NCI-H2227 (cell line): ENCODE results near the gene ATP8B3.
"Not testable (repeated sequence)": the region's sequence is repeated elsewhere in the genome, so short reads cannot be mapped to it uniquely, and the experiment has no call there.

Experiments used
- DNase-seq: peaks from one replicate; lab custom pipeline; 2025; ENCODE audit not compliant: unreplicated experiment; lab: John Stamatoyannopoulos, UW

ATP8B3 gene

DNA sequence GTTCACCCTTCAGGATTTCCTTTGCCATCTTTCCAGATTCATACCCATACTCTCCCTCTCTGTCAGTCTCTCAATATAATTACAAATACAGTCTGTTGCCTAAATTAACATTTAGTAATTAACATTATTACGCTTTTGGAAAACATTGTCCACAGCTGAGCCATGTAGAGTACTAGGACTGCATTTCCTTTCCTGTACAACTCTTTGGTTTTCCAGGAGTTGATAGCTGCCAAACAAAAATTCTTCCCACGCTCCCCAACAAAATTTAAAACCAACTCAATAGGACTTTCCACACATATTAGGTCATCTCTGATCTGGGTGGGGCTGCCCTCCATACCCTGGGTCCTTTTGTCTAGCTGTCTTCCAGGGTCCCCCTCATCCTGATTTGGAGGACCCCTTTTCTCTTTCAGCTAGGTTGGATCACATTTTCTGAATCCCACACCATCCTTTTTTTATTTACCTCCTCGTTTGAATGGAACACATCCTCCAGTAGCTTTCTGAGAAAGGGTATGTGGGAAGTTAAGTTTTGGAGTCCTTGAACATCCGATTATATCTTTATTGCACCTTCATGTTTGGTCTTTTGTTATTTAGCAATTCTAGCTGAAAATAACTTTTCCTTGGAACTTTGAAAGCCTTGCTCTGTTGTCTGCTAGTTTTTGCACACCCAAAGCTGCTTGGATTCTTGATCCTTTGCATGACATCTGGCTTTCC is 41.1 kb downstream of the ATP8B3 start:
- DNase-seq = no peak

DNA sequence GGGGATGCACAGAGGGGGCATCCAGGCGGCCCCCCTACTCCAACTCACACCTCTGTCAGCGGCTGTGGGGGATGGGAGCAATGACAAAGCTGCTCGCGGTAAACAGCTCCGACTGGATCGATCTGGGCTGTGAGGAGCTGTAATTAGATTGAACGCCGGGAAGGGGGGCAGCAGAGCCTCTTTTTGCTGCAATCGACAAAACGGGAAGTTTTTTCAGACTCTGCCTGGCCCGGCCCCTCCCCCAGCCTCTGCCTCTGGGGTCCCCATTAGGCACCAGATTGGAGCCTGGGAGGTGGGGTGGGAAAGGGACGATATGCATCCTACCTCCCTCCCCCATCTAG is 42.5 kb downstream of the ATP8B3 start:
- no peak for DNase-seq

DNA sequence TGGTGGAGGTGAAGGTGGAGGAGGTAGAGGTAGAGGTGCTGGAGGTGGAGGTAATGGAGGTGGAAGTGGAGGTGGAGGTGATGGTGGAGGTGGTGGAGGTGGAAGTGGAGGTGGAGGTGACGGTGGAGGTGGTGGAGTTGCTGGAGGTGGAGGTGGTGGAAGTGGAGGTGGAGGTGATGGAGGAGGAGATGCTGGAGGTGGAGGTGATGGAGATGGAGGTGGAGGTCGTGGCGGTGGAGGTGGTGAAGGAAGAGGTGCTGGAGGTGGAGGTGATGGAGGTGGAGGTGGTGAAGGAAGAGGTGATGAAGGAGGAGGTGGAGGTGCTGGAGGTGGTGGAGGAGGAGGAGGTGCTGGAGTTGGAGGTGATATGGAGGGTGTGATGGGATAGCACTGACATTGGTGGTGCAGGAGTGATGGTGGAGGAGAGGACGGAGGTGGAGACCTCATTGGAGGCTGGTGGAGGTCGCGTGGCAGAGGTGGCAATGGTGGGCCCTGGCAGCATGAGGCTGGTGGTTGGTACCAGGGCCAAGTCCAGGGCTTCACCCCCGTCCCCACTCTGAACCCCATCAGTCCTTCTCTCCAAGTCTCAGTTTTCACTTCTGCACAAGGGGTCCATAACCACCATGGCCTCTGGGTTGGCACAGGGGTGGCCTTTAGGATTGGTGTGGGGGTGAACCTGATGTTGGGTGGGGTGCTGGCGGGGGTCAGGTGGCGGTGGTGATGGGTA is 43.0 kb downstream of the ATP8B3 start:
- no peak for DNase-seq

DNA sequence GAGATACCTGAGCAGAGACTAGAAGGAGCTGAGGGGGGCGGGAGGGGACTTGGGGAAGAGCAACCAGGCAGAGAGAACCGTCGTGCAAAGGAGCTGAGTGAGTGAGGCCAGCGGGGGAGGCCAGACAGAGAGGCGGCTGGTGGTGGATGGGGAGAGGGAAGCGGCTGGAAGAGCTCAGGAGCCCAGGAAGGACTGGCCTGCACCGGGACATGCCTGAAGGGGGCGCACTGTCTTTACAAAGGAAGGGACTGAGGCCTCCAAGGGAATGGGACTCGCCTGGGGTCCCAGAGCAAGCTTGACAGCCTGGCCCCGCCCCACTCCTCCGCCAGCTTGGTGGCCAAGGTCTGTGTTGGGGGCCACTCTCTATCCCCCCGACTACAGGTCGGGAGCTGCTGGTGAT is 43.8 kb downstream of the ATP8B3 start:
- DNase-seq = no peak

DNA sequence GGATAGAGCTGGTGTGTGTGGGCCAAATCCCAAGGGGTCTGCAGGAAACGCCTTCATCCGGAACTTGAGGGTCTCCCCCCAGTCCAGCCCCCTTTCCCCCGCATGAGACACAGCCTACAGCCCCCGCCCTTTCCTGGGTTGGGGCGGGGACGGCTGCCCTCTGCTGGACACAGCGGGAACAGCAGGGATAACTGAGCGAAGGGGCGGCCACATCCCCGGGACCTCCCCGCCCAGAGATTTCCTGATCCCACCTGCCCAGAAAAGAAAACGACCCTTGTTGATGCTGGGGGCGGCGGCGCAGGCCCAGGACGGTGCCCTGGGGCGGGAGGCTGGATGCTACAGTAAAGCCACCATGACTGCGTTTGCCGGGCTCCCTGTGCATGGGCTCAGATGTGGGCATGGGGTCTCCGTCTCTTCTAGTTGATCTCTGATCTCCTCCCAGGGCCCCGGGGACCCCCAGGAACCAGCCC is 44.6 kb downstream of the ATP8B3 start:
- DNase-seq = peak; percentile 52

DNA sequence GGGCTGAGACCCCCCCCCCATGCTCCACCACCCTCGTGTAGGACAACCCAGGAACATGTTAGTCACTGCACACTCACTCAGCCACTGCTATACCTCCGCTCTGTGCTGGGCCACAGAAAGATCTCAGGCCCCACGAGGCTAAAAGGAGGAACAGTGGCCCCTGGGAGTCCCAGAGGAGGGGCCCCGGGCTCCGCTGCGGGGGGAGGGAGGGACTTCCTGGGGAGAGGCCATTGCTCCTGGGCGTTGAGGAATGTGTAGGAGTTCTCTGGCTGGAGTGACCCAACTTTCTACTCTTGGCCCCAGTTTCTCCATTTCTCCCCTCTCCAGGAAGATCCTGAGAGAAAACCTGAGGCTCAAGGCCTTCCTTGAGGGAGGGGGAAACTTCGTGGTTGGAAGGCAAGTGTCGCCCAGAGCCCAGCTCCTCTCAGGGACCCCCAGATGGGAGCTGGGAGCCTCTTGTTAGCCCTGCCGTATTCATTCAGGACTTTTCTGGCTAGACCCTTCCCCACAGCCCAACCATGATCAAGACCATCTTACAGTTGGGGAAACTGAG is 45.2 kb downstream of the ATP8B3 start:
- DNase-seq = no peak

DNA sequence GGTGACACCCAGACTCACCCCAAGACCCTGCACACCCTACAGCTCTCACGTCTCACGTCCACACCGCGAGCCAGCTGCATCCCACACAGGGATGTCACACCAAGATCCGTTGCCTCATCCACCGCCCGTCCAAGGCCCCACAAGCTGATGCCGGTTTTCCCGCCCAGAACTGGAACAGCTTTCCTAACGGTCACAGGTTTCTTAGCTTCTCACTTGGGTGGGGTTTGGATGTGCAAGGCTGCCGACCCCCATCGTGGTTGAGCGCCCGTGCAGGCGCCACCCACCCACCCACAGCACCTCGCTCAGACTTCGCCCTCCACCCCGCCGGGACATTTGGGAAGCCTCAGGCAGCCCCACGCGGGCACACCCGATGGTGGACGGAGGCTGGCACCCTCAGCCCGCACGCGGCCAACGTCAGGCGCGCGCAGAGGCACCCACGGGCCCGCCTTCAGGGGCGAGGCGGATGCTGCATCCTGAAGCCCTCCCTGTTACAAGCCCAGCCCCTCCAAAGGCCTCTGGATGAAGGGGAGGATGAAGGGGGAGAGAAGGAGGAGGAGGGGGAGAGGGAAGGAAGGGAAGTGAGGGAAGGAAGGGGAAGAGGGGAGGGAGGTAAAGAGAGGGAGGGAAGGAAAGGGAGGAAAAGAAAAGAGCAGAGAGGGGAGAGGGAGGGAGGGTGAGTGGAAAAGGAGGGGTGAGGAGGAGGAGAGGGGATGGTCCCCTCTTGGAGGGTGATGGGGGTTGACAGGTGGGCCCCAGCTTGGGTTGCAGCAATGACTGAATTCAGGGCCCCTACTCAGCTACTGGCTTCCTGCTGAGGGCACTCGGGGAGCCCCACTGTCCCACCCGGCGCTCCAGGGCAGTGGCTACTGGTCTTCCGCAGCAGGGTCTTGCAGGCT is 45.9 kb downstream of the ATP8B3 start:
- no peak for DNase-seq

DNA sequence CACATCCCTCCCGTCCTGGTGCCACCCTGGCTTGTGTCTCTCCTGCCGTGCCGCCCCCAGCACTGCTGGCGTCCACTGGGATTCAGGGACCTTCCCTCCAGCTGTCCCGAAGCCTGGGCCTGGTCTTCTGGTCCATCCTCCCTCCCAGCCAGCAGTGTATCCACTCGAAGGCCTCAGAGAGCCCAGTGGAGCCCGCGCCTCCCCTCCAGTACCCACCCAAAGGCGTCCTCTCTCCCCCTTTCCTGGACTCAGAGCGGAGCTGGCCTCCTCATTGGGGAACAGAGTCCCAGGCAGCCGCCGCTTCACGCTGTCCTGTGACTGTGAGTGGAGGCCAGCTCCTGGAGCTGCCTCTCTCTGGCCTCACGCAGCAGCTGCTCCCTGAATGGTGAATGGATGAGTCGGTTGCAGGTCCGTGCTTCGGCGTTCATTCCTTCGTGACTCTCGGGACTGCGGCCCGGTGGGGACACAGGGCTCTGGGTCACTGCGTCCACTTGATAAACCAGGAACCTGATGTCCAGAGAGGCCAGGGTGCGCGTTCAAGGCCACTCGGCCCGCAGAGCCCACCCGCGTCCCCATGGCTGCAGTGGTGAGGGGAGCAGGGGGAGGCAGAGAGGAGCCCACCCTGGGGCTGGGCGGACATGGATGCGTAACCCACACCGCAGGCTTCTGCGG is 46.7 kb downstream of the ATP8B3 start:
- DNase-seq = no peak

DNA sequence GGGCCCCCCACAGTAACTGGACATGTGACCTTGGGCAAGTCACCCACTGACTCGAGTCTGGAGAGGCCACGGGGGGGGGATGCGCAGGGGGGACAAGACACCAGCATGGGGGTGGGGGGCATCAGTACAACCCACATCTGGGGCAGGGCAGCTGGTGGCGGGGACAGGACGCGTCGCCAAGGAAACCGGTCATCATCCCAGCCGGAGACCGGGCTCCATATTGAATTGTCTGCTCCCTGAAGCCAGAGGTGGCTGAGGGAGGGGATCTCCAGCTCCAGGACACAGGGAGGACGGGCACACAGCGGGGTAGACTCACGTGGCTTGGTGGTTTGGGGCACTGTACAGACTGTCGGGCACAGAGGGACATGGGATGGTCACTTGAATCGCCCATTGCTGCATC is 47.3 kb downstream of the ATP8B3 start:
- no peak for DNase-seq

DNA sequence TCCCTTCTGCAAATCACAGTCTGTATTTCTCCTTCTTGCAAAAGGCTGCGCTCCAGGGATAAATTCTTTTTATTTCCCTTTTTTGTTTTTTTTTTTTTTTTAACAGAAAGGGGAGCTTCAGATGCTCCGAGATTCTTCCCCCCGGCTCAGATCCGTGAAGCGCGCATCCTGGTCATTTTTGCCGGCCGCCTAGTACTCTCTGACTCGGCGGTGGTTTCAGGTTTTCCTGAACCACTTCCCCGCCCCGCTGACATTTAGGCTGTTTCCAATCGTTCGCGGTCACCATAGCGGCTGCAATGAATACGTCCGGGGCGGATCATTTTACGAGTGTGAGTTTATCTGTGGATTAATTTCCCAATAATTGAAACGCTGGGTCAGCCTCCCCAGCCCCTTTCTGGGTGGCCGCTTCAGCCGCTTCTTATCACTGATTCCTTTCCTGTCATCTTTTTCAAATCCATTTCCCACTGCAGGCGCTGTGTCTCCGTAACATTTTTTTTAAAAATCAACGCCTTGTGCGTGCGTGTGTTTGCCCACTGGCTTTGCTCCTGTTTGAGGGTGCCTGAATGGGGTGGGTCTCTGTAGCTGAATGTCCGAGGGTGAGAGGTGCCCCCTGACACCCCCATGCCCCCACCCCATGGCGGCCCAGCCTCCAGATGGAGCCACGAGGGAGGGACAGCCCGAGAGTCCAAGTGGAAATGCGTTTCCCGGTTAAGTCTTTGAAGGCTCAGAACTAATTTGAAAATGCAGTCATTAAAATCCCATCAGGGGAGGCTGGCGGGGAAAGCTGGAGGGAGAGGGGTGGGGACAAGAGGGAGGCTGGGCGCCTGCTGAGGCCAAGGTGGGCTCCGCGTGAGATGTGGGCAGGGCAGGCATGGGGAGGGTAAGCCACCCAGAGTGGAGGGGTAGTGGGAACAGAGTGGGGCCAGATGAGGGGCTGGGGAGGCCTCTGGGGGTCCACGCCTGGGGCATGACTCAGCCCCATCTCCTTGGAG is 48.1 kb downstream of the ATP8B3 start:
- no peak for DNase-seq

DNA sequence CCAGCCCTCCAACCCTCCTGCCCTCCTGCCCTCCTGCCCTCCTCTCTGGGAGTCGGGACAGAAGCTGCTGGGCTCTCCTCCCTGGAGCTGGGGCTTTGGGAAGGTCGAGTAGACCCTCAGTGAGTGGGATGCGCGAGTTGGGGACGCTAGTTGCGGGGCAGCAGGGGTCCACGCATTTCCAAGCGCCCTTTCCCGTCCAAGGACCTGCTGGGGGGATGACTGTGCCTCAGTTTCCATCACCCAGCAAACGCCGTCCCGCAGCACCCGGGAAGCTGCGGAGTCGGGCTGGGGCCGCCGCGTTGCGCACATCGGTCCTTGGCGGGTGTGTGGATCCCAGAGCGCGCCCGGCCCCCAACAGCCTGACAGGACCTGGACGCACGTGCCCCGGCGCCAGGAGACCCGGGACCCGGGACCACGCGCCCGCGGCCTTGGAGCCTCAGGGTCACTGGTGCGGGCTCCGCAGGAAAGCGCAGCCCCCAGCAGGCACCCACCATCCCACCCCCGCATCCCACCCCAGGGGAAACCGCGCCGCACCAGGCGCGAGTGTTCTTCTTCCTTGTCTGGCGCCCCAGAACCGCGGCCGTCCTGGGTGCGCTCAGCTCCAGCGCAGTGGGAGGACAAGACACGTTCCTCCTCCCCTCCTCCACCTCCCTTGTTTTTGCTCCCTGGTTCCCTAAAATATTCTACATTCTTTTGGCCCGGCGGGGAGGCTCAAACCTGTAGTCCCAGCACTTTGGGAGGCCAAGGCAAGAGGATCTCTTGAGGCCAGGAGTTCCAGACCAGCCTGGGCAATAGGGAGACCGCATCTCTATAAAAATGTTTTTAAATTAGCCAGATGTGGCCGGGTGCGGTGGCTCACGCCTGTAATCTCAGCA is 49.6 kb downstream of the ATP8B3 start:
- no peak for DNase-seq

DNA sequence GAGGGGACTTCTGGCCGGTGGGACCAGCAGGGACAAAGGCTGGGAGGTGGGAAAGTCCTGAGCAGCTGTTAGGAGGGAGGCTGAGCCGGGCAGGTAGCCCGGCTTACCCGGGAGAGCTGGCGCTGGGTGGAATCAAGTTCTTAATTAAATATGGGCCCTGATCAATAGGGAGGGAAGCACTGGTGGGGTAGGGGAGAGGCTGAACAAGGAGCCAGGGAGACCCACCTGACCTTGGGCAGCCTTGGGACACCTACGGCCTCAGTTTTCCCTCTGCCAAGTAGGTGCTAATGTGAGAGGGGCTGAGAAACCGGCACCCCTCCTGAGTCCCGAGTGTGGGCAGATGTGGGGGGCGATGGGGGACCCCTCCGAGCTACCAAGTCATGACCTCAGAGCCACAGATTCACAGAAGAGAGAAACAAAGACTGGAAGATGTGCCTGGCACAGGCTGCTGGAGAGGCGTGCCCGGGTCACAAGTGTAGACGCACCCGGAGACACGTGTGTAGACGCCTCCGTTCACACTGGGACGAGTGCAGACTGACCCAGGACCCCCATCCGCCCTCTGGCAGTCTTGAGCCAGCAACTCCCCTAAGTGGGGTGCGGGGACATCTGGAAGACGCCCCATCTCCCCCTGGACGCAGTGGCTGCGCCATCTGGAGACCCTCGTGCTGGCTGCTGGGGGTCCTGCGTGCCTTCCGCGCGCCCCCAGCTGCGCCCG is 50.4 kb downstream of the ATP8B3 start:
- no peak for DNase-seq

DNA sequence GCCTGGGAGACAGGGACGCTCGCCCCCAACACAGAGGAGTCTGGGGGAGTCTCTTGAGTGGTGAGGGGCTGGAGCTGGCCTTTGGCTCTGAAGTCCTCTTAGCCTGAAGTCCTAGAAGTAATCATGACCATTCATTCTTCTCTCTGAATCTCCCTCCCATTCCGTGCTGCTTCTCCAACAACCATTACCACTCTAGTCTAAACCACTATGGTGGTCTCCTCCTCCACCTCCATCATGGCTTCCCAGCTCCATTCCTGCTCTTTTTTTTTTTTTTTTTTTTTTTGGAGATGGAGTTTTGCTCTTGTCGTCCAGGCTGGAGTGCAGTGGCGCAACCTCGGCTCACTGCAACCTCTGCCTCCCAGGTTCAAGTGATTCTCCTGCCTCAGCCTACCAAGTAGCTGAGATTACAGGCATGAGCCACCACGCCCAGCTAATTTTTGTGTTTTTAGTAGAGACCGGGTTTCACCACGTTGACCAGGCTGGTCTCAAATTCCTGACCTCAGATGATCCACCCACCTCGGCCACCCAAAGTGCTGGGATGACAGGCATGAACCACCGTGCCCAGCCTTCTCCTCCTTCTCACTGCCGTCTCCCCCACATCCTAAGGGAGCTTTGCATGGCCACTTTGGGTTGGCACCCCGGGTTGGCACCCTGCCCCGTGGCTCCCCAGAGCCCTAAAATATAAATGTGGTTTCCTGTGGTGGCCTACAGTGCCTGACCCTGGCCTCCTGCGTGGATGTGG is 51.1 kb downstream of the ATP8B3 start:
- DNase-seq = not testable (repeated sequence)

DNA sequence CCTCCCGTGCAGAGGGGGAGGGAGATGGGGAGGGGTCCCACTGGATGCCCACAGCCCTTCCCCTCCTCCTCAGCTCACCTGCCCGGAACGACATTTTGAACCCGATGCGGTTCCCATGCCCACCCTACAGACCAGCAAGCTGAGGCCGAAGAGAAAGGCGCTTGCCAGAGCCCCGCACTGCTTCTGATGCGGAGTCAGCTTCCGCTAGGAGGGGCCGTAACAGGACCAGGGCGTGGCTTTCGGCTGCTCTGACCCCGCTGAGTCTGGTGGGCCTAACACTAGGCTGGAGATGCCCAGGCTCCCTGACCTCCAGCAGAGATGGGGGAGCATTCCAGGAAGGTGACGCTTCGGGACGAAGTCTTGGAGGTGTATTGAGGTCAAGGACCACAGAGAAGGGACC is 52.1 kb downstream of the ATP8B3 start:
- DNase-seq = no peak

DNA sequence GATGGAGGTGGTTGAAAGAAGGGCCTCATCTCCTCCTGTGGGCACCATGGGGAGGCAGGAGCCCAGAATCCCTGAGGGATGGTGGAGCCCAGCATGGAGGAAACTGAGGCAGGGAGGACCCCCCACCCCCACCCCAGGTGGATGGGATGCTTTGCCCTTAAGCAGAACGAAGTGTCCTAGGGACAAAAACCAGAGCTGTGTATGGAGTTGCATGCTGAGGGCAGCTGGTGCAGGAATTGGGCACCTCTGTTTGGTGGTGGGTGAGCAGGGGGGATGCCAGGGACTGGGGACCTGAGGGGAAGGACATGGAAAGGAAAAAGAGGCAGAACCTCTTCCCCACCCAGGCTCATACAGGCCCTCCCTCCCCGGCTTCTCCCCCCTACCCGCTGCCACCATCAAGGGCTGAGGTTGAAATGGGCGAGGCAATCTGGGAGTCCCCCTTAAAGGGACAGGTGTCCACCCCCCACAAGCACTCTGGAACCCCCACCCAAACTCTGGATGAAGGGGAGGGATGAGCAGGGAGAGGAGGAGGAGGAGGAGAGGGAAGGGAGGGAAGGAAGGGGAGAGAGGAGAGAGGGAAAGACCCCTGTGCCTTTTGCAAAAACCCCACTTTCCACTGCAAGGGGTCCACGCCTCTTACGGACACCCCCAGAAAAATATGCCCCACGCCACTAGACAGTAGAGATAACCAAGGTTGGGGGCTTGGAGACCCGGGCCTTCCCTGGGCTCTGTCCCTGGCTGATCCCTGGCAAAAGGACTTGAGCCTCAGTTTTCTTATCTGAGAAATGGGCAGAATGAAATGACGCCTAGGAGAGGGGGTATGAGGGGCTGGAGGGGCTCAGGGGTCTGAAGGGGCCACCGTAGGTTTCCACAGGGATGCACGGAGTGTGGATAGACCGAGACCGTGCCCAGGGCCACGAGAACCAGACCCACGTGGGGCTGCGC is 52.8 kb downstream of the ATP8B3 start:
- DNase-seq = no peak

DNA sequence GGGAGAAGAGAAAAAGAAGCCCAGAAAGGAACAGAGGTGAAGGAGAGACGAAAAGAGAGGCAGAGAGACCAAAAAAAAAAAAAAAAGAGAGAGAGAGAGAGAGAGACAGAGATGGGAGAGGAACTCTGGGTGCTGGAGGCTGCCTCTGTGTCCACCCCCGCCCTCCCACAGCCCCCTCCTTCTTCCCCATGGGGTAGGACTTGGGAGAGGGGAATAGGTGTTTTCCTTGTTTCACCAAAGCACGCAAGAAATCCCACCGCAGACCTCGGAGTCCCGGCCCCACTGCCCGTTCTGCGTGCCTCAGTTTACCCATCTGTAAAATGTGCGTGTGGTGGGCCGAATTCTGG is 53.9 kb downstream of the ATP8B3 start:
- no peak for DNase-seq
